GM19099 (cell line): ENCODE data around the gene ZNF225.

Experiments
- POLR2A ChIP-seq: IDR thresholded peaks from 3 replicates; pipeline ENCODE4 v1.6.1; 2011; ENCODE audit warnings: low read depth; ENCODE audit not compliant: insufficient read length; ENCODE audit errors: extremely low read depth

Gene ZNF225

DNA sequence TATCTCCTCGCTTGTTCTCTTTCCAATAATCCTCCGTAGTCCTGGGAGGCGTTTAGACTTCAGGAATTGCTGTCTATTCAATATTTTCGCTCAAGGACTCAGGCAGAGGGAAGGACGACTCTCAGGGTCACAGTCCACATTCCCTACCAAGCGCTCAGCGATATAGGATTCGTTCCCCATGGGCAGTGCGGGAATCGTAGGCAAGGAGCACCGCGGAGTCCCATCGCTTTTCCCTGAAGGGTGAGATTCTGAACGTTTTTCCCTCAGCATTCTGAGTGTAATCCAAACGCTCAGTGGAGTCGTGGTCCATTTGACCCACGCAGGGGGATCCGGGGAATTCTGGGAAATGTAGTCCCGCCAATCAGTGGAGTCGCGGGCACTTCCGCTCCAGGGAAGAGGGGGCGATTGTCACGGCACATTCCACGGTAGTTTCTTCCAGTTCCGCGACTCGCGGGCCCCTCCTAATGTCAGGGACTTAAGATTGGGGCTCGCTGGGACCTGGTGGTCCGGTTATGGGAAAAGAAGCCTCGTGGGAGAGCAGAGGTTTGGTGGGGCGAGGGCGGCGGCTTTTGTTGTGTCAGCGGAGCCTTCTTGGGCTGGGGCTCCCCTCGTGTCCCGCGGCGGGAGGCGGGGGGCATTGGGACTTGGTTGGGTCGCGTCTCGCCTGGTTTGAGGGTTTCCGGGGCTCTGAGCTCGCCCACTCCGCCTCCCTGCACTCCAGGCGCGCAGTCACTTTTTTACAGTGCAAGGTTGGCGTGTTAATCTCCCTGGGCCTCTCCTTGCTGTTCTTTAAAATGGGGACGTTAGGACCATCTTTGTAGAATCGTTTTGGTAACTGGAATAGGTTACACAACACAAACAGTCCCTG is 28.2 kb downstream of the ZNF225 start, which contains the start of gene ZNF234:
Gene ZNF234, plus strand, starts transcription at position 364 of the 868 bp plus-strand sequence. CDS start 3,079 bp downstream, outside the sequence.
- peak; percentile 55 for TF ChIP-seq POLR2A

DNA sequence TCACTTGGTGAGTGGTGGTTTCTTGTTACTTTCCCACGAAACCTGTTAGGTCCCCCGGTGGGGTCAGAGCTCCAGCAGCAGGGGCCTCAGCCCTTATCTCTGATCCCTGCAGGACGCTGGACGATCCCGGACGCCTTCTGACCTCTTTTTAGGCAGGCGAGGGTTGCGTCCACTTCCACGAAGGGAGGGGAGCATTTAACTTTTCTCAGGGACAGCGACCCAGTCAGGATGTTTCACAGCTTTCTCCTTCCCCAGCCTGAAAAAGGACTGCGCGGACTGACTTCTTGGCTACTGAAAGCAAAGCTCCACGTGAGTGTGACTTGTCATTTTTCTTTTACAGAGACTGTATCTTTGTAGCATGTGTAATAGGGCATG is 28.8 kb downstream of the ZNF225 start:
- TF ChIP-seq POLR2A, result no peak

DNA sequence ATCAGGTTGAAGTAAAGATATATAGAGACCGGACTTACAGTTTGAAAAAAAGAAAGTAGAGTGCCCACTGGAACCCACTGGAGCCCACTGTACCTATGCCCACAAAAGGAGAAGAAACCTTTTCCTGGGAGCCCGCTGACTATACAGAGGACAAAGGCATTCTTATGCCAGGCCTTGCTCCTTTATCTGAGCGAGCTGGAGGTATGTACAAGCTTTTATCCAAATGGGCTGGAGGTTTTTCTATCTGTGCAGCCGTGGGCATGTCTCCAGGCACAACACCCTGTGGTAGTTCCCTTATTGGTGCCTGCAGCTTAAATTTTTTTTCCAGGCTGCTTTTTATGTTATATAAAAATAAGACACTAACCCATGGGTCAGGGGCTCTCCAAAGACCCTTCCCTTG is 36.6 kb downstream of the ZNF225 start:
- TF ChIP-seq POLR2A, result no peak

DNA sequence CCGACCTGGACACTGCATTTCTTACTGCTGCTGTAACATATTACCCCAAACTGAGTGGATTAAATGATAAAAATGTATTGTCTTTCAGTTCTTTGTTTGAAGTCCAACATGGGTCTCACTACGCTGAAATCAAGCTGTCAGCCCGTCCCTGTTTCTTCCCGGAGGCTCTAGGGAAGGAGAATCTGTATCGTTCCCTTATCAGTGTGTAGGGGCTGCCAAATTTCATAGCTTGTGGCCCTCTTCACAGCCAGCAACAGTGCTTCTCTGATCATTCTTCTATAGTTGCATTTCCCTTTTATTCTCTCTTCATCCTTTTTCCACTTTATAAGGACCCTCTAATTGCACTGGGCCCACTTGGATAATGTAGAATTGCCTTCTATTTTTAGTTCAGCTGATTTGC is 38.3 kb downstream of the ZNF225 start:
- TF ChIP-seq POLR2A, result no peak

DNA sequence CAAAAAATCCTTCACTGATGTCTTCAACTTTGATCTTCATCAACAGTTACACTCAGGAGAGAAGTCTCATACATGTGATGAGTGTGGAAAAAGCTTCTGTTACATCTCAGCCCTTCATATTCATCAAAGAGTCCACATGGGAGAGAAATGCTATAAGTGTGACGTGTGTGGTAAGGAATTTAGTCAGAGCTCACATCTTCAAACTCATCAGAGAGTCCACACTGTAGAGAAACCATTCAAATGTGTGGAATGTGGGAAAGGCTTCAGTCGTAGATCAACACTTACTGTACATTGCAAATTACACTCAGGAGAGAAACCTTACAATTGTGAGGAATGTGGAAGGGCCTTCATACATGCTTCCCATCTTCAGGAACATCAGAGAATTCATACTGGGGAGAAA is 43.3 kb downstream of the ZNF225 start:
- no peak for TF ChIP-seq POLR2A

- no peak for TF ChIP-seq POLR2A
Observed at GRCh38 chr19:44163789-44164188, 50.6 kb downstream of the ZNF225 start.

GRCh38 chr19:44164327-44164672 is 51.1 kb downstream of the ZNF225 start:
- no peak for TF ChIP-seq POLR2A

GRCh38 chr19:44164673-44165512 is 51.7 kb downstream of the ZNF225 start, which contains the start of gene ZNF226:
Gene ZNF226, plus strand, starts transcription at chr19:44165100. Its CDS starts 4,981 bp downstream, at chr19:44170081.
- TF ChIP-seq POLR2A, result peak; percentile 79

GRCh38 chr19:44176590-44176989 is 63.4 kb downstream of the ZNF225 start:
- no peak for TF ChIP-seq POLR2A

DNA sequence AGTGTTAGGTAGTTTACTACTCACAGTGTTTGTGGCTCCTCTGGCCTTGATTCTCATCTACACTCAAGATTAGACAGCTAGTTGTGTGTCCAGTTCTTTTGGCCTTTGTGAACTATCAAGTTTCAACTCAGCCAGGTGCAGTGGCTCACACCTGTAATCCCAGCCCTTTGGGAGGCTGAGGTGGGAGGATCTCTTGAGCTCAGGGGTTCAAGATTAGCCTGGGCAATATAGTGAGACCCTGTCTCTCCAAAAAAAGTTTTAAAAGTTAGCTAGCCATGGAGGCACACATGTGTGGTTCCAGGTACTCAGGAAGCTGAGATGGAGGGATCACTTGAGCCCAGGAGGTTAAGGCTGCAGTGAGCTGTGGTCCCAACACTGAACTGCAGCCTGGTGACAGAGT is 67.8 kb downstream of the ZNF225 start:
- TF ChIP-seq POLR2A, result no peak

- no peak for TF ChIP-seq POLR2A
Observed at GRCh38 chr19:44182145-44182544, 68.9 kb downstream of the ZNF225 start.
